GM18867 (cell line): ENCODE results near the gene ORM2.
"Not testable (repeated sequence)": the region's sequence is repeated elsewhere in the genome, so short reads cannot be mapped to it uniquely, and the experiment has no call there.

ENCODE experiments used
- ATAC-seq: cut with Tn5 transposase; IDR thresholded peaks from one replicate; pipeline ENCODE4 v1.9.1; 2021; ENCODE audit warnings: mild to moderate bottlenecking, moderate library complexity; ENCODE audit not compliant: unreplicated experiment

The ORM2 gene

DNA sequence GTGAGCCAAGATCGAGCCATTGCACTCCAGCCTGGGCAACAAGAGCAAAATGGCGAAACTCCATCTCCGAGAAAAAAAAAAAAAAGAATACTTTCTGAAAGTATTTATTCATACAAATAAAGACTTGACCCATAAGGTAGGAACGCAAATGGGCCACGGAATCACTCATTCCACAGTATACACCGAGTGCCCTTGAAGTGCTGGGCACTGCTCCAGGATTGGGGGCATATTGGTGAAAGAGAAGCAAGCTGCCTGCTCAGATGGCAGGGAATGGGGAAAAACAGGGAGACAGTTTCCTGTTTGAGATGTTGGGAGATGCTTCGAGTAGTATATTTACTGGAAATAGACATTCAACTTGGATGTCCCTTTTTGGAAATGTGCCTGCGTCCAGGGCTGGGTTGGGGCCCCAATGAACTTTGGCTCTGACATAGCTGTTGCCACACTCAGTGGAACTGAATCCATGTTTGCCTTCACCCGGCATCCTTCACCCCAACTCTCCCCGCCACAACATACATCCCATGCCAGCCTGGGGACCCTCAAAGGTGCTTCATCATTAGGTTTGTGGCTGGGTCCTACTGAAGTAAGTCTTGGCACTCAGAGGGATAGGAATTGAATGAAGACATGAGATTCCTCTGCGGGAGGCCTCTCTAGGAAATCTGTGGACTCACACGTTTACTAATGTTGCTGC, 588 bp upstream of the ORM2 start:
- ATAC-seq, result not testable (repeated sequence)

DNA sequence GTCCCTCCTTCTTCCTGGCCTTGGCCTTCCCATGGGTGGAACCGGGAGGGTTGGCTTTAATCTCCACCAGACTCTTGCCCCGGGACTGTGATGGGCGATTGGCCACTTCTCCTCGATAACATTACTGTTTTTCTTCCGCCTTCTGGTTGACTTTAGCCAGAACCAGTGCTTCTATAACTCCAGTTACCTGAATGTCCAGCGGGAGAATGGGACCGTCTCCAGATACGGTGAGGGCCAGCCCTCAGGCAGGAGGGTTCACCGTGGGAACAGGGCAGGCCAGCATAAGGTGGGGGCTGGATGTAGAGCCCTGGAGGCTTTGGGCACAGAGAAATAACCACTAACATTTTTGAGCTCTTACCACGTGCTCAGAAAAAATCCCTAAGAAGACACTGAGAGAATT, 967 bp downstream of the ORM2 start:
- ATAC-seq, result no peak

DNA sequence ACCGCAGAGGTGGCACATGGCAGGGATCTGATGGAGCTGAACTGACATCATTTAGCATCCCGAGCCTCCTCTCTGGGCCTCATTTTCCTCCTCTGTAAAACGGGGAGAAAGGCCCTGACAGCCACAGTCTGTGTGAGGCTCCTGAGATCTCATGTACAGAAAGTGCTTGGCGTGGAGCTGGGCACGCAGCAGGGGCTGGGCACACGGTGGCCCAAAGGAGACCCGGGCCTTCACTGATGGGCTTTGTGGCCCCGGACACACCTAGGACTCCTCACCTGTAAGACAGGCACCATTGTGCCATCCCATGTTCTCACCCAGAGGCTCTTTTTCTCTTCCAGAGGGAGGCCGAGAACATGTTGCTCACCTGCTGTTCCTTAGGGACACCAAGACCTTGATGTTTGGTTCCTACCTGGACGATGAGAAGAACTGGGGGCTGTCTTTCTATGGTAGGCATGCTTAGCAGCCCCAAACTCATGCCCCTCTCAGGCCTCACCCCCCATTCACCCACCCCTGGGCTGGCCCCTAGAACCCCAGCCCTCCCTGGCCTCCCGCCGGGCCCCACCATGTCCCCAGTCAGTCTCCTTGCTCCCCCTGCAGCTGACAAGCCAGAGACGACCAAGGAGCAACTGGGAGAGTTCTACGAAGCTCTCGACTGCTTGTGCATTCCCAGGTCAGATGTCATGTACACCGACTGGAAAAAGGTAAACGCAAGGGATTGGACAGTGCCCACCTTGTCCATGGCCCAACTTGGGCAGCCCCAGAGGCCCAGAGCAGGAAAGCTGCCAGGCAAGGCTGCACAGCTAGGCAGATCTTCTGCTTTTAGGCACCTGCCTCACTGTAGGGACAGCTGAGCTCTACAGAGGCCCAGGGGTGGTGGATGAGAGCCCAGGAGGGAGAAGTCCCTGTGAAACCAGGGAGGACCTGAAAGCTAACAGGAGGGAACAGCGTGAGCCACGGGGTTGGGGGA, 1.8 kb downstream of the ORM2 start:
- ATAC-seq, result not testable (repeated sequence)

DNA sequence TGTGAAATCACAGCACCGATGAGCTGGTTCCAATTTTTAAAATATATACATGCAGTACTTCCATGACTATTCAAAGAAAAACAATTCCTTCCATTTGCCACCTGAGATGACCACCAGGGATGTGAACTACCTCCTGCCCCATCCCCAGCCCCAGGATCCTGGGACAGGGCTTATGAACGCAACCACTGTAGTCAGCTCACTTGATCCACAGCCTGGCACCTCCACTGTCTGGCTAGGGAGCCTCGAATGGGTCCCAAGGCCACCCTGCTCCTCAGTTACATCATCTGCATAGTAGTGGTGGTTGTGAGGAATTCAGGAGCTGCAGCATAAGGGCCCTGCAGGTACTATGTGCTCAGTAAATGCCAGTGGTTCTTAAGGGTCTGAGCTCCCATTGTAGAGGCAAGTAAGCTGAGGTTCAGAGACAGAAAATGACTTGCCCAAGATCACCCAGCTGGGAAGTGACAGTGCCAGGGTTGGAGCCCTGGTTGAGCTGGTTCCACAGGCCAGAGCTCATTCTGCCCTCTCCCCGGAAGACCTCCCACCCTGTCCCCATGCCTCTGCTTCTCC, 2.9 kb downstream of the ORM2 start:
- not testable (repeated sequence) for ATAC-seq

DNA sequence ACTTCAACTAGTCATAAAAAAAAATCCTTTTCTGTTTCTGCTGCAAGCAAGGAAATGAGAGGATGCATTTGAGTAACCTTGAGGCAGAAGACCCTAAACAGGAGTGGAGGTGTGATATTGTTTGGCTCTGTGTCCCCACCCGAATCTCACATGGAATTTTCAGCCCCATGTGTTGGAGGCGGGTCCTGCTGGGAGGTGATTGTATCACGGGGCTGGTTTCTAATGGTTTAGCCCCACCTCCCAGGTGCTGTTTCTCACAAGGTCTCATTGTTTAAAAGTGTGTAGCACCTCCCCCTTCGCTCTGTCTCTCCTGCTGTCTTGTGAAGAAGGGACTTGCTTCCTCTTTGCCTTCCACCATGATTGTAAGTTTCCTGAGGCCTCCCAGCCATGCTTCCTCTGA, 4.0 kb downstream of the ORM2 start:
- ATAC-seq, result not testable (repeated sequence)

DNA sequence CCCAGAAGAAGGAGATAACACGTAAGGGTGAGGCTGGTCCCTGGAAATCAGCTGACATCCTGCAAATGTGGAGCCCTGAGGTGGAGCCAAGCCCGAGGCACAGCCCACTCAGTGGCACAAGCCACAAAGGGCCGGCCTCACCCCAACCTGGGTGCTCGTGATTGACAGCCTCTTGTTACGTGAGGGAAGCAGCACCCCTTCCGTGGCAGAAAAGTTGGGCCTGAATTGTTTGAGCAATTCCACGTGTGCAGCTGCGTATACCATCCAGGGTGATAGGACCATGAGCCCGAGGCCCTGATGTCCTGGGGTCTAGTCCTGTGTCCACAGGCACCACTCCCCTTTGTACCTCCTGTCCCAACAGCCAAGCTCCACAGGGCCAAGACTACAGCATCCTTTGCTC, 4.8 kb downstream of the ORM2 start:
- no peak for ATAC-seq

DNA sequence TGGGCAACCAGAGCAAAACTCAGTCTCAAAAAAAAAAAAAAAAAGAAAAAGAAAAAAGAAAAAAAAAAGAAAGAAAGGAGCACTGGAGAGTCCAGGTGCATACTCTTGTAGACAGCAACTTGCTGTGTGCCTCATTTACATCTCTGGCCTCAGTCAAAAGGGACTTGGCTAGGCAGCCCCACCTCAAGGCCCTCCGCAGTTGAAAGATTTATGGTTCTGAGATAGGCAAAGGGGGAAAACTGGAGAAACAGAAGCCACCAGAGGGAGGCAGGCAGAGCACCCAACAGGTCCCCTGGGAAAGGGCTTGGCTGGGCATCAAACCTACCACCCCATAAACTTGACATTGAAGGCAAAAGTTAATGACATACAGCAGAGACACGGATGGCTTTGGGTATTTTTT, 6.1 kb downstream of the ORM2 start:
- ATAC-seq, result no peak

DNA sequence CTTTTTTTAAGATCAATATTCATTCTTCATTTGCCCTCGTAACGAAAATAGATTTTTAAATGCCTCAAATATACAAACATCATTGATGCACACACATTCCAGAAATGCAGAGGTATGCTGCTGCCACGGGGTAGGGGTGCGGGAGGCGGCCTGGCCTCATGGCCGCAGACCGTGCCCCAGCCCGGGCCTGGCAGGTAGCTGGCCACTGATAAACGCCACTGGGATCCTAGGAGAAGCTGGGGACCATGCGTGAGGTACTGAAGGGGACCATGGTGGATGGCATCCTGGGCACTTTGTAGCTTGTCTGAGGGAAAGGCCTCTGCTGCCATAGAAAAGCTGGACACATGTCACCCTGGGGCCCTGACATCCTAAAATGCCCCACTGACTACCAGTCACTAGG, 6.5 kb downstream of the ORM2 start:
- no peak for ATAC-seq

DNA sequence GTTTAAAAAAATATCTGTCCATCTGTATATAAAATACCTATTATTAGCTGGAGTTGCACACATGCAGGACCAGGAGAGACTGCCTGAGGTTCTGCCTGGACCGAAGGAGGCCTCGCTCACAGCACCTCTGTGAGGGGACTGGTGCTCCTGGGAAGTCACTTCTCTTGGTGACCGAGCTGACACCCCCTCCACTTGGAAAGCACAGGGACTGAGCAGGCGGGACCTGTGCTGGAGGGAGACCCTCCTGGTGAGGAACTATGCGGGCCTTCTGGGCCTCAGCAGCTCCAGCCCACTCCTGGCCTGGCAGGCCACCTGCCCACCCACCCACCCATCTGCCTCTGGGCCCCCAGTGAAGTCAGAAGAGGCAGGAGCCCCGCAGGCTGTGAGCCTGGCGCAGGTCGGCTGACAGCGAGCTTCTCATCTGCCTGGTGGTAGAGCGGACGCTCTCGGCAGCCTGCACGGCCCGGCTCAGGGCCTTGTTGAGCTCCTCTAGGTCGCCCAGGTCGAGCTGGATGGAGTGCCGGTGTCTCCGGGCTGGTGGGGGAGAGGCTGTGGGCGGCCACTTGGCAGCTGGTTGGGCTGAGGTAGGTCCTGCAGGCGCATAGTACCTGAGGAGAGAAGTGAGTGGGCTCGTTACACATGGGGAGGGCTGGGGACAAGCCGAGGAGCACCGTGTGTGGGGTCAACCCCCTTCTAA, 7.2 kb downstream of the ORM2 start:
- no peak for ATAC-seq

DNA sequence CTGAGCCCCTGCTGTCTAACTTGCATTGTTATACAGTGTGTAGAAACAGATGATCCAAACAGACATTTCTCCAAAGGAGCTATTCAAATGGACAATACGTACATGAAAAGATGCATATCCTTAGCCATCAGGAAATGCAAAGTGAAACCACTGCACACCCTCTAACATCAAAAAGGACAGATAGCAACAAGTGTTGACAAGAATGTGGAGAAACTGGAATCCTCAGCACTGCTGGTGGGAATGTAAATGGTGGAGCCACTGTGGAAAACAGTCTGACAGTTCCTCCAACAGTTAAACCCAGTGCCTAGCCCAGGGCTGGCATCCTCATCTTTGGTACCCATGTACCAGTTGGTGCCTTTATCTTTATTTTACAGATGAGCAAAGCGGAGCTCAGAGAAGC, 8.5 kb downstream of the ORM2 start:
- no peak for ATAC-seq

DNA sequence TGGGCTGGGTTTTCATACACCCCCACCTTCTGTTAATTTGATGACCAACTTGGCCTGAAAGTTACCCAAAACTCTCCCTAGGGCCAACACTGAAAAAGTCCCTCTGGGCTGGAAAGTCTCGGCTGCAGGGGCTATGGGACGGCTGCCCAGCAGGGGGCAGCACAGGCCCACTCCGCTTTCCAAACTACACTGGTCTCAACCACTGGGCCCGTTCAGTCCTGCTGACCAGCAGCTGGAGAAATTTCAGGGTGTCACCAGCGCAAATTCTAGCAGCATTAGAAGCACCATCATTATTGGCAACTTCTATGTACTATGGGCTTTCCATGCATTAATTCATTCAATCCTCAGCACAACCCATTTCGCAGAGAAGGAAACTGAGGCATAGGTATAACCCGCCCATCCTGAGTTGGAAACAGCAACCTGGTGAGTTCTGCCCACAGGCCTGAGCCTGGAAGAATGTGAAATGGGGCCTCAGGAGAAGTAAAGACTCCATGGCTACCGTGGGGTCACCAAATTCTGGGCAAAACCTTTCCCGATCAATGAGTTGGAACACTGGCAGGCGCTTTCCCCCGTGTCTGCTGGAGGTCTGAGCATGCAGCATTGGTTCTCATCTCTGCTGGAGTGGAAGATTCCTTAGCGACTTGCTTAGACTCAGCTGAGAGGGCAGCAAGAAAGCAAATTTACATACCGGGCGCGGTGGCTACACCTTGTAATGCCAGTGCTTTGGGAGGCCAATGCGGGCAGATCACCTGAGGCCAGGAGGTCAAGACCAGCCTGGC, 9.7 kb downstream of the ORM2 start:
- peak; percentile 59 for ATAC-seq

DNA sequence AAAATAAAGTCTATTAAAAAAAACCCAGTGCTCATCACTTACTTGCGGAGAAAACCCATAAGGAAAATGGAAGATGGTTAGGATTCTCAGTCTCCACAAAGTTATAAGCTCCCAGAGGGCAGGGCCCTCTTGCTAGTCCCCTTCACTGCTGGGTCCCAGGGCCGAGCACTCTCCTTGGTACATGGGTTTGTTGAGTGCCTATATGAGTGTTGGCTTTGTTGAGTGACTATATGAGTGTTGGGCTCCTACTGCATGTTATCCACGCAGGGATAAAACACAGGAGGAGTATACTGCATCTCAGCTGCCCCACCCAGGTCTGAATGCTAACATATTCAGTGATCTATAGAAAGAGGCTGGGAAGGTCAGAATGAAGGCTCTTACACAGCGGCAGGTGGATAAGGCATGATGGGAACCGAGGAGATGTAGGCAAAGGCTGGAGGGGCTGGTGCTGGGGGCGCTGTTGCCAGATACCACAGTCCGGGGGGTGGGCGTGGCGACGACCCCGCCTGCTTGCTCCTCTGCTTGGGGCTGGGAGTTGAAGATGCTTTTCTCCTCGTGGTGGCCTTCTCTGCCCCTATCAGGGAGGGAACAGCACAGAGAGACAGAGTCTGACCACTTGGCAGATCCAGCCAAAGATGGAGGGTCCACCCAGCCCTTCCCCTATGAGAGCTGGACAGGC, 11.6 kb downstream of the ORM2 start:
- no peak for ATAC-seq

DNA sequence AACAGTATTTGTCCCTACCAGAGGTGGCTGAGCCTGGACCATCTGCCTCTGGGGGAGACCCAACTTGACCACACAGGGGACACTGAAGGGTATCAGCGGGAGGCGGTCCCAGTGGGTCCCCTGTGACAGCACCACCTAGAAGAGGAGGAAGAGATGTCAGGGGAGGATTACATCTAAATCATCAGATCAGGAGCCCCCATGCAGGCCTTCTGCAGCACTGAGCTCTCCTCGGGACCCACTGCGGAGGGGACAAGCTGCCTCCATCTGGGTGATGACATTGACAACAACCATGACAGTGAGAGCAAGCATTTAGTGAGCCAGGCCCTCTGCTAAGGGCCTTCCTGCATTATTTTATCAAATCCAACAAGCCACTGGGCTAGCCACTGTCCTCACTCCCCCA, 12.3 kb downstream of the ORM2 start:
- no peak for ATAC-seq

DNA sequence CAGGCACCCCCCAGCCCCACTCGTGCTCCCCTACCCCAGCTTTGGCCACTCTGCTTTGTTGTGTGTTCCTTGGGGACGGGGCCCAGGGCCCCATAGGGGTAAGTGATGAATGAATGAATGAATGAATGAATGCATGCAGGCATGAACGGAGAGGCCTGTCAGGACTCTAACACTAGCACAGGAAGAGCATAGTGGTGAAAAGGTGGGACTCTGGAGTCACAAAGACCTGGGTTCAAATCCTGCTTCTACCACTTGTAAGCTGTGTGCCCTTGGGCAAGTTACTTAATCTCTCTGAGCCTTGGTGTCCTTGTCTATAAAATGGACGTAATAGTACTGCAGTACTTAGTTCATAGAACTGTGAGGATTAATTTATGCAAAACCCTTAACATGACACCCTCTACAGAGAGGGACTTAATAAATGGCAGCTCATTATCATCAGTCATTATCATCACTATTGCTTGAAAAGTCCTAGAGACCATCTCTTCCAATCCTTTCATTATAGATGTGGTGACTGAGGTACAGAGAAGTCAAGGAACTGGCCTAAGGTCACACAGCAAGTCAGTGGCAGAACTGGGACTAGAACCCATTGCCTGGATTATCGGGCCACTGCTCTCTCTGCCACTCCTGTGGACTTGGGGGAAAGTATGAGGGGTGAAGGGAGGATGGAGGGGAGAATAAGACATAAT, 13.2 kb downstream of the ORM2 start:
- ATAC-seq, result no peak

DNA sequence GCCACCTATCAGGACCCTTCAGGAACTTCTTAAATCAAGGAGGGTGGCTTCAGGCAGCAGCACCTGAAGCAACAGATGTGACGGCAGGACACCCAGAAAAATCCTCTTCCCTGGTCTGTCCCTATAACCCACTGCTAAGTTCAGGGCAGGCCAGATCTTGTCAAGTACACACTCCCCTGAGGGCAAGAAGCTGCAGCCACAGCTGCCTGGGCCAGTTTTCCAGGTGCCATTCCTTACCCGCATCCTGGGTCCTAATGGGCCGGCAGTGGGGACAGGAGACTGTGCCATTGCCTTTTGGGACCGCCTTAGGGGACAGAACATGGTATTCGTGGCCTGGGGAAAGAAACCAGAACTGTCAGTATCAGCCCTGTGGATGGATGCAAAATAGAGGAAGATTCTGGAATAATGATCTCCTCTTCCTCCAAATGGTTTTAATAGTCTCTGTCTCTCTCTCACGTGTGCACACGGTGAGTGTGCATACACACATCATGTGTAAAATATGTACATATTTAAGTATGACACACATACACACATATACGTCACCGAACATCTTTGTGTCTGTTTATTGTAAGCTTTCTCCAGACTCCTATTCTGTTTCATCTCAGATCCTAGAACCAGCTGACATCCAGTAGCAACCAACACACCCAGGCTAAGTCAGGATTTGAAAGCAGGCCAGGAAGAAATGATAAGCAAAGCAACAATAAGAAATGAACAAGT, 14.0 kb downstream of the ORM2 start:
- ATAC-seq, result no peak

DNA sequence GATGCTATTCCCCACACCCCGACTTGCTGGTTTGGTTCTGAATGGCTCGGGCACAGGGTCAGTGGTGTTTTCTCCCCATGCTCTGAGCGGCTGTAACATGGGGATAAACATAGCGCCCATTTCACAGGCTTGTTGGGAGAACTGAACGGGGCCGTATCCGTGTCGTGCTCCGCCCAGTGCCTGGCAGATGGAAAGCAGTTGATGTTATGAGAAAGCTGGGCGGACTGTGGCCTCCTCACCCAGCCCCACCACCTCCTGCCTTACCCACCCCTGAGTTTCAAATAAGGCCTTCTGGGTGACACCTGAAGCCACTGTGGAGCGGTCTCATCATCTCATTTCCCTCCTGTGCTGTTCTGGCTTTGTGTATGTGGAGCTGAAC, 14.5 kb downstream of the ORM2 start:
- no peak for ATAC-seq

DNA sequence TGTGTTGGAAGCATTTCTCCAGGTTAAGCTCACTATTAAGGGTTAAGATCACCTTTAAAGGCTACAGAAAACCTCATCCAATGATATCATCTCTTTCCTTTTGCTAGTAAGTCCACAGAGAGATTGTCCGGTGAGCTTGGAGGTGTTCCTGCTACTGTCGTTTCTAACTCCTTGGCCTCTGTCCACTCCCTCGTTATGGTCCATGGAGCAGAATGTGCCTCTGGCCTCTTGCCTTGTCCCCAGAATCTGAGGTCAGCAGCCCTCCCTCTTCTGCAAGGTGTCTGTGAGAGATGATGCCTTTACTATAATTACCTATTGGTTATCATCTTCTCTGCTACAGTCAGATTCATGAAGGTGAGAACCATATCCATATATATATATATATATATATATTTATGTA, 15.0 kb downstream of the ORM2 start:
- ATAC-seq, result no peak

DNA sequence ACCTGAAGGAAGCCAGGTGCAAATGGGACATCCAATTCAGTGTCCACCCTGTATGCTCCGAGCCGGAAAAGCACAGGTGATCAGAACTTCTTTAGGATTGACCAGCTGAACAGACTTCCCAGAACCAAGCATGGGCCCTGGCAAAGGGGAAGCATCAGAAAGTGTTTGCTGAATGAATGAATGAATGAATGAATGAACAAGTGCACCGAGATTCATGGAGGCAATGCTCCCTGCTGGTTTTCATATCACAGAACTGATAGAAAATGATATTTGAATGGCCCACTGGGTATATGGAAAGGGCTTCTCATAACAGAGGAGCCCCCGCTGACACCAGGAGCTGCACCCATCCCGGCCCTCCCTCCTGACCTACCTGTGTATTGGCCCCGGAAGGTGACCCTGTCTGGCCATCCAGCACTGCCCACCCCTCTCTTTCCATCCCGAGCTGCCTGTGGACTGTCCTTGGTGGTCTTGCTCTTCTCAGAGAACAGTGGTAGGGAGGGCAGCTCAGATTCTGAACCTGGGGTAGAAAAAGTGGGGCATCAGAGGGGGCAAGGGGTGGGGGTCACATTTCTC, 15.9 kb downstream of the ORM2 start:
- ATAC-seq, result no peak
